Stimulated activated CD4-positive, alpha-beta T cell treated with anti-CD3 and anti-CD28 coated beads, Interleukin-4, amount 100 ng/mL, for 24 hours (primary cell): Measurements from ENCODE around the gene DPM2.
A peak's percentile ranks its signal among the peaks of the same experiment; 100 is the strongest.

Experiments used
- DNase-seq: peaks from one replicate; pipeline ENCODE4 v3.0.0-alpha.2; 2020

The DPM2 gene

GRCh38 chr9:127972236-127972871 is 34.7 kb upstream of the DPM2 start:
- no peak for DNase-seq

GRCh38 chr9:127971357-127972235 is 33.9 kb upstream of the DPM2 start:
- DNase-seq: no peak

DNA sequence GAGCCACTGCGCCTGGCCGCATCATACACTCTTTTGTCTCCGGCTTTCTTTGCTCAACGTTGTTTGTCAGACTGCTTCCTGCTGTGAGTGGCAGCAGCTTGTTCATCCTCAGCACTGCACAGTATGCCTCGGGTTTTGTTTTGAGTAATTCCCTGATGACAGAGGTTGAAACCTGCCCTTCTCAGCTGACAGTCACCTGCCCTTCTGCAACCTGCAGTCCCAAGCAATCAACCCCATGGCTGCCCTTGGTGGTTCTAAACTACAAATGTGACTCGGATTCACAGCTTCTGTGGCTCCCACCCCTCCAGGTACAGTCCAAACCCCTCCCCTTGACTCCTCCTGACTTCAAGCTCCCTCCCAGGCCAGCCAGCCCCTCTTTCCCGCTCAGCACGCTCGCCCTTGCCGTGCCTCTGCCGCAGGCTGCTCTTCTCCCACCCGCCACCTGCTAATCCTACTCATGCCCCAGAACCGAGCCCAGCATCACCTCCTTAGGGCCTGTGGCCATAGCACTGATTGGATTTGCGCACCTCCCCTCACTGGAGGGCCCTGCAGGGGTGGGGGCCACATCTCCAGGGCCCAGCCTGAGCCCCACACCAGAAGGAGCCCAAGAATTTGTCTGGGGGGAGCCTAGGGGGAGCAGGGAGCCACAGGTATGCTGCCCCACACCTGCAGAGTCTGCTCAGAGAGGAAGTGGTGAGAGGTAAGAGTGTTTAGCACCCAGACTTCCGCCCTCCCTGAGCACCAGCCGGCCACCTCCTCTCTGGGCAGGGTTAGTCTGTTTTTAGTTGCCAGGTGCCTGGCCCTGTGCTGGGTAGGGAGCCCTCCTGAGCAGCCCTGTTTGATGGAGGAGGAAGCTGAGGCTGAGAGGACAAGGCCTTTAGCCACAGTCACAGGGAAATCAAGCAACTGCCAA is 33.0 kb upstream of the DPM2 start:
- DNase-seq: peak; percentile 82

- DNase-seq: no peak
These were observed 31.2 kb upstream of the DPM2 start for GRCh38 chr9:127968700-127969383.

DNA sequence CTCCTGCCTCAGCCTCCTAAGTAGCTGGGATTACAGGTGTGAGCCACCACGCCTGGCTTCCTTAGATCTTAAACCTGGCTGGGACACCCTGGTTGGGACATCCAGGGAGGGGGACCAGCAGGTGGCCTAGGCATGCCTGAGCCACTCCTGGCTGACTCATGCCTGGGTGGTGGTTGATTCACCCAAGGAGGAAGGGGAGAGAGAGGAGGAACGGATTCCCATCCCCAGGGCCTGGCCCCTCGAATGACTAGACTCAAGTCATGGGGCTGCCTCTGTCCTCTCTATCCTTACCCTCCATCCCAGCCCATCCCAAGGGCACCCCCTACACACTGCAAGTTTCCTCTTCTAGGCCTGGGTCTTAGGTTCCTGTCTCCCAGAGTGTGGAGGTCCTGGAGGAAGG is 30.4 kb upstream of the DPM2 start:
- peak; percentile 62 for DNase-seq

- no peak for DNase-seq
These were observed 29.6 kb upstream of the DPM2 start for GRCh38 chr9:127967151-127967809.

GRCh38 chr9:127966416-127967150 is 28.9 kb upstream of the DPM2 start:
- DNase-seq: no peak

- no peak for DNase-seq
These were observed 28.3 kb upstream of the DPM2 start for GRCh38 chr9:127965953-127966352.

DNA sequence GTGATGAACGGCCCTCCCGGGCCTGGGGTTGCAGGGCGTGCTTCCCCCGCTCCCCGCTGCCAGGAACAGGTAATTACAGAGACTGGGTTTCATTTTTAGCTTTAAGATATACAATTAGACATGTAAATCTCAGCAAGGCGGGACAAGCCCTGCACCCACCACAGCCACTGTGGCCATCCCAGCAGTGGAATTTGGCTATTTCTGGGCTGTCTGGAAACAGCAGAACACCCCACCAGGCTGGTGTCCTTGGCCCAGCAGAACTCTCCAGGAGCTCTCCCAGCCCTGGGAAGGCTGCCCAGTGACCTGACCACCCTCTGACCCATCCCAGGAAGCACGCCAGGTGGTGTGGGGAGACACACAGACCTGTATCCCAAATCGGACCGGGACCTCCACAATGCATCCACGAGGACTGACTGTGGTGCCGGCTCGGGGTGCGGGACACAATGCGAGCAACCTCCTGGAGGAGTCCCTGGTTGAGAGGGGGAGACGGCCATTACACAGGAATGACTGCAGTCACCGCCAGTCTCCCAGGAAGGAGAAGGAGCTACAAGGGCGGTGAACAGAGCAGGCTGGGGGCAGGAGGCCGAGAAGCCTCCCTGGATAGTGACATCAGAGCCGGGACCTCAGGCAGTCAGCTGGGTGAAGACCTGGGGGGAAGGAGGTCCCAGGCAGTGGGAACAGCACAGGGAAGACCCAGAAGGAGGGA is 25.9 kb upstream of the DPM2 start:
- DNase-seq: no peak

- DNase-seq: no peak
These were observed 25.3 kb upstream of the DPM2 start for GRCh38 chr9:127963041-127963358.

- DNase-seq: no peak
These were observed 24.6 kb upstream of the DPM2 start for GRCh38 chr9:127962278-127962677.

GRCh38 chr9:127961613-127962155 is 24.0 kb upstream of the DPM2 start:
- no peak for DNase-seq

GRCh38 chr9:127961155-127961490 is 23.5 kb upstream of the DPM2 start:
- DNase-seq: no peak

- no peak for DNase-seq
These were observed 22.9 kb upstream of the DPM2 start for GRCh38 chr9:127960410-127961154.

- no peak for DNase-seq
These were observed 22.3 kb upstream of the DPM2 start for GRCh38 chr9:127959841-127960409.

- no peak for DNase-seq
These were observed 21.7 kb upstream of the DPM2 start for GRCh38 chr9:127959398-127959797.

GRCh38 chr9:127958728-127959127 is 21.1 kb upstream of the DPM2 start:
- DNase-seq: no peak

GRCh38 chr9:127955294-127956015 is 17.8 kb upstream of the DPM2 start:
- DNase-seq: peak; percentile 90

DNA sequence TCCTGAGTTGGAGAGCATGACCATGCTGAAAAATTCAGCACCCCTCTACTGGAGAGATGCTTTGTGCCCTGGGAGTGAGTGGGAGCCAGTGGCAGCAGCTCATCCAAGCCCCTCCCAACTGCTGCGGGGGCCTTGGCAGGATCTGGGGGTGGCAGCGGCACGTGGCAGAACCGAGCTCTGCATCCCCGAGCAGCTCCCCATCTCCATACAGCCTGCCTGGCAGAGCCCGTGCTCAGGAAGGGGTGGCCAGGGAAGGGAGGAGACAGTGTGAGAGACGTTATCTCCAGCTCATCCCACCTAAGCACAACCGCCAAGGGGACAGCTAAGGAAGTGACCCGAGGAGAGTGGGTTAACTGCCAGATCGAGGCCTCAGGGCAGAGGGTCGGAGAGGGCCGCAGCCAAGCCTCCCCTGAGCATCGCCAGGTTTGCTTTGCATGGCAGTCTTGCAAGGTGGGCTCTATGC is 17.2 kb upstream of the DPM2 start:
- DNase-seq: no peak
